Dermis blood vessel endothelial cell (primary cell): Measurements from ENCODE around the gene PLXNB1. TPM values are rescaled to one million over a fixed set of nuclear protein-coding genes. Genes with fewer than 3 reads are reported as not detected.
A peak's percentile ranks its signal among the peaks of the same experiment; 100 is the strongest.
"Not testable (repeated sequence)": the region's sequence is repeated elsewhere in the genome, so short reads cannot be mapped to it uniquely, and the experiment has no call there.

Experiments
- DNase-seq: peaks from one replicate; pipeline ENCODE4 v3.0.0; 2010
- total RNA-seq: library from RNA; depleted of rRNA; stranded (reverse); fragments of >200 nt; gene quantifications from 2 replicates; pipeline ENCODE4 v1.2.3, GENCODE V29; 2014

PLXNB1 gene
- total RNA-seq, 1 donor from 2014 or later: 23.7 TPM

DNA sequence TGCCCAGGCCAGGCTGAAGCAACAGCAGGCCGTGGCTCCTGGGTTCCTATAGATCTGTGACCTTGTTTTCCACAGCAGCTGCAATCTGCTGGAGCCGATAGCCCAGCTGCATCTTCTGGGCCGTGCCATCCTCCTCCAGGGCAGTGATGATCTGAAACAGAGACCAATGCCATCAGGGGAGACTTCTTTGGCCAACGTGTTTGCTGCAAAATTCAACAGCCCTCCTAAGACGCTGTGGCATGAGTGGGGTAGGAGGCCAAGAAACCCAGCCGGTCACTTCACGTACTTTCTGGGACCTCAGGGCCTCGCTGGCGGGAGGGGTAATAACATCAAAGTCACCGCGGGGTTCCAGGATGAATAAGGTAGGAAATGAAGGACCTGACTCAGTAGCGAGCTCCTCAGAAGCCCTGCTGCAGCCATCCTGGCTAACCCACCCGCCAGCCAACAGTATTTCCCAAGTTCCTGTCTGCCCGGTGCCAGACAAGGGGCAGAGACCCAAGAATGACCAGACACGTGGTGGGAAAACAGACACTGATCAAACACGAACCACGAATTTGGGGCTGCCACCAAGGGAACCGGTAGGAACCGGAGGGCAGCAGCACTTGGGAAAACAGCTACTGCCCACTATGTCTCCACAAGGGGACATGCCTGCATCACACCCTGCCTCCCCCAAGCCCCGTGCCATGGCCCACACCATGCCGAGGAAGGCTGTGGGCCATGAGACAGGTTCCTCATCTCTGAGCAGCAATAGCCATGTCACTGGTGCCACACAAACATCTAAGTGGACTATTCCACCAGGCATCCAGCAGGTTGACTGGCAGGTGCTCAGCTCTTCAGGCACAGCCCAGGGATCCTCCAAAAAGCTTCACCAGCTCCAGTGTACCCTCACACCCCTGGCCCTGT is 25.2 kb downstream of the PLXNB1 start:
- no peak for DNase-seq

DNA sequence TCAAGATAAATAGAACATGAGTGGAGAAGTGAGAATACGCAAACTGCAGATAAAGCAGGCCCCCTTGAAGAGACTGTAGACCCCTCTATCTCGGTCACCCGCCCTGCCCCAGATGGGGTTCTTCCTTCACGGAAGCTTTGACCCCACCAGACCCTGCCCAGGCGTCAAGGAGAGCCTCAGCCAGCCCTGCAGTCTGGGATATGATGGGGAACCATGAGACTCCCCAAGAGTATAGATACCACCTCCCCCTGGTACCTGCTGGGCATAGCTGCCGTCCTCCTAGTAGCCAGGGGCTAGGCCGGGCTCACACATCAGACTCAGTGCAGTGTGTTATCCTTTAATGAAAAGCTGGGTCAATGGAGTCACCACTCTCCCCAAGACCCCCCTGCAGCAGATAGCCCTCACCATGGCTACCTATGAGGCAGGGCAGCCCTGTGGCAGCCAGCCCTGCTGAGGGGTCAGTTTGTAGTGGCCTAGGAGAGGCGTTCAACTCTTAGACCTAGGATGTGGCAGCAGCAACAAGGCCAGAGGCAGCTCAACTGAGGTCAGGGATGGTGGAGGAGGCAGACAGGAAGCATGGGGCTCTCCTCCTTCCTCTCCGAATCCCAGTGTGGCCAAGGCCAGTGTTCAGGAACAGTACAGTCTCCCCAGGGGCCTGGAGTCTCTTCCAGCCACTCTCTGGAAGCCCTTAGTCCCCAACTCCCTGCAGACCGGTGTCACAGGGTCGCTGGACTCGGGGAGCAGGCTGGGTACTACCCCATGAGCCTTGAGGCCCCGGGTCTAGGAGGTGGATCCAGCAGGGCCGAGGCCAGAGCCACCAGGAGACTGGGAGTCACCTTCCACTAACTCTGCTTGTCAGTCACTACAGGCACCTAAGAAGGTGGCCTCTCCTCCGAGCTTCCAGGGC is 26.1 kb downstream of the PLXNB1 start:
- no peak for DNase-seq

DNA sequence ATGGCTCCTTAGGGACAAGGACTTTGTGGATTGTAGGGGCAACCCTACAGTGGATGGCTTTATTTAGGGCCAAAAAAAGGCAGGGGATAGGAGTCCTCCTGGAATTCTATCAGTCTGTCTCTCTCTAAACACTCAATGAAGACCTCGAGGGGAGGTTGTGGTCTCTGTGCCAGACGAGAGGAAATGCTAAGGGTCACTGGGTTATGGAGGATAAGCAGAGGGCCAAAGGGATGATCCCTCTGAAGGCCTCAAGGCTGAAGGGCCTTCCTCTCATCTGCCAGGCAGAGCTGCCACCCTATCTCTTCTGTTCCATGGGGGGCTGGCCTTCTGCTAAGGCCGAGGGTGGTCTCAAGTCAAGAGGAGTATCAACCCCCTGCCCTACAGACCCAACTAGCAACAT is 27.0 kb downstream of the PLXNB1 start:
- DNase-seq: no peak

DNA sequence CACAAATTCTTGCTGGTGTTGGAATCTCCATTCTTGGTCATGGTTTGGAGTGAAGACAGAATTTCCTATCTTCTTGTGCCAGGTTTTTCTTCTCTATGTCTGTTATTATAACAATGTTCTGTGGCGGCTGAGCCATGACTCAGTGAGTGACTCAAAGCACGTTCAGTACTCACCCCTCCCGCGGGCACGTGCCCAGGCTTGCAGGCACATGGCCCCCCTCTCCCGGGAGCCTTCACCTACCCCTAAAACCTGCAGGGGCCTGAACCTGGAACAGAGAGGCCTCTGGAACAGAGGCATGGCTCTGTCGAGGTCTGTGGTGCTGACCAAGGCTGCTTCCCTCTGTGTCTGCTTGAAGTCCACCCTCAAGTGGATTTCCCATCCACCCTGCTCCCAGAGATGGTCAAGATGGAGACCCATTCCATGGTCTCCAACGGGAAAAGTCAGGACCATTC is 27.6 kb downstream of the PLXNB1 start:
- DNase-seq: peak; percentile 89

DNA sequence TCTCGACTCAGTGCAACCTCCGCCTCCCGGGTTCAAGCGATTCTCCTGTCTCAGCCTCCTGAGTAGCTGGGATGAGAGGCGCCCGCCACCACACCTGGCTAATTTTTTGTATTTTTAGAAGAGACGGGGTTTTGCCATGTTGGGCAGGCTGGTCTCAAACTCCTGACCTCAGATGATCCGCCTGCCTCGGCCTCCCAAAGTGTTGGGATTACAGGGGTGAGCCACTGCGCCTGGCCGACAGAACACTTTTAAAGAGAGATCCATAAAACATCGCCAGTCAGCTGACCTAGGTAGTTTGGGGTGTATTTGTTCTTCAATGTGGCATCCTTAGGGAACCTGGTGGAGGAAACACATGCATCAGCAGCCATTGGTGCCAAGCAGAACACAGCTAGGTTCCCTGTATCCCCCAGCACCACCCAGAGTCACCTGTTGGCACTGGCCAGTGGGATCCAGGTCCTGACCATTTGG is 28.4 kb downstream of the PLXNB1 start:
- DNase-seq: not testable (repeated sequence)

DNA sequence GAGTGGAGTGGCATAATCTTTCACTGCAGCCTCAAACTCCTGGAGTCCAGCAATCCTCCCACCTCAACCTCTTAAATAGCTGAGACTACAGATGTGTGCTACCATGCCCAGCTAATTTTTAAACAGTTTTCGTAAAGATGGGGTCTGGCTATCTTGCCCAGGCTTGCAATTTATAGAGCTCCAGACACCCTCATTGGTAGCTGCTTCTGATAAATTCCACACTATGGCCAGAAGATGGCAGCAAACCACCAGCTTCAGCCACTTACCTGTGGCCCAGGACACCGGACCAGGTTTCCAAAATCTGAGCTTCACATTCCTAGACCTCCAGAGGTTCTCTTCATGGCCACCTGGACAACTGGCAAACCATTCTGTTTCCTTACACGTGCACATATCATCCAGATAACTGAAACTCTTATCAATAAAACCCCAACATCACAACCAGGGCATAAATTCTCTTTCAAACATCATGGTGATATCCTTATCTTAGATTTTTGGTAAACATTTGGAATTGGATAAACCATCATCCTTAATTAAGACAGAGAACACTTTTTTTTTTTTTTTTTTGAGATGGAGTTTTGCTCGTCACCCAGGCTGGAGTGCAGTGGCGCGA is 29.0 kb downstream of the PLXNB1 start:
- DNase-seq: peak; percentile 76

DNA sequence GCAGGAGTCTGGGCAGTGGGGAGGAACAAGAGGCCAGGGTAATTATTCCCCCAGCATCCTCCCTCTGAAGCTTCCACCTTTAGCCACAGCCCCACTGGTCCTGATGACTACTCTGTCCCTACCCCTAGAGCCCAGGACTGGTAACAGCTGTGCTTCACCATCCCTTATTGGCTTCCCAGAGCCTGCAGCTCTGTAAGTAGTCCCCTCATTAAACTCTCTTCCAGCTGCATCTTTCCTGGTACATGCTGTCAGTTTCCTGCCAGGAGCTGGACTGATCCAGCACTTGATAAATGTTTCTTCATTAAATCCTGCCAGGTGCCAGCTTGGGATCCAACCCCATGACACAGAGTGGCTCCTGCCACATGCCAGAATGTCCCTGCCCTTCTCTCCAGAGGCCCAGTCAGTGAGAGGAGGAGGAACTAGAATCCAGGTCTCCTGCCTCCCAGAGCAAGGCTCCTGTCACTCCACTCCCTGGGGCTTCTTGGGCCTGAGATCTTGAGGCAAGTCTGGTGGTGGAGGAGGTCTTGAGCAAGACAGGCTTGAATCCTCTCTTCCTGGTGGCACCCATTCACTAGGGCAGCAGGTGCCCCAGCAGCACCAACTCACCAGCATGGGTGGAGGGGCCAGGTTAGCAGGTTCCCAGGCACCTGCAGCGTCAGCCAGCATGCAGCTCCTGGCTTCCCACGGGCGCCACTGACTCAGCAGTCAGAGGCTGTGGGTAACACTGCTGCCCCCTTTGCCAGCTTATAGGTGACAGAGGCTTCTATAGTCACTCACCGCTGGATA is 30.3 kb downstream of the PLXNB1 start:
- no peak for DNase-seq

DNA sequence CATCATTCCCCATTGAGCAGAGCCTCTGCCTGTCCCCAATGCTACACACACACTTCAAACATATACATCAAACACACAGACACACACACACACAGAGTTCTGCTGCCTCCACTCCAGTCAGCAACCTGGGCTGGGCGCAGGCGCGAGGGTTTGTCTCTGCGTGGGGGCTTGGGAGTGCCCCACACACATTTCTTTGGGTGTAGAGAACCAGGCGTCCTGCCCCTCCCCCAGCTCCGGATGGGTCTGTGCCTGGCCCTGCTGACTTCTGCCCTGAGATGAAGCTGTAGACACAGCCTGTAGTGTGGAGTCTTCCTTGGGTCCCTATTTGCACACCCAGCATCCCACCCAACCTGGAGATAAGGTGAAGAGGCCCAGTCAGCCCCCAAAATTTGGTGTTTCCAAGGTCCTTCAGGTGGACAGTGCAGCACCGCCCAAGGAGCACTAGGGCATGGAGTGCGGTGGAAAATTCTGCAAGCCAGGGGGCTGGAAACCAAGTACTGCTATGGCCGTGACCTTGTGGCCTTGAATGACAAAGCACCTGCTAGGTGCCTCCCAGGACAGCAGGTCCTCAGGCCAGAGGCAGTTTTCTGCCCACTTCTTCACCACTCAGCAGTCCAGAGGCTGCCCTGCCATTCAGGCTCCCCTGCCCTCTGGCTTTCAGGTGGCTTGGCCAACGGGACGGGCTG is 31.0 kb downstream of the PLXNB1 start:
- no peak for DNase-seq

DNA sequence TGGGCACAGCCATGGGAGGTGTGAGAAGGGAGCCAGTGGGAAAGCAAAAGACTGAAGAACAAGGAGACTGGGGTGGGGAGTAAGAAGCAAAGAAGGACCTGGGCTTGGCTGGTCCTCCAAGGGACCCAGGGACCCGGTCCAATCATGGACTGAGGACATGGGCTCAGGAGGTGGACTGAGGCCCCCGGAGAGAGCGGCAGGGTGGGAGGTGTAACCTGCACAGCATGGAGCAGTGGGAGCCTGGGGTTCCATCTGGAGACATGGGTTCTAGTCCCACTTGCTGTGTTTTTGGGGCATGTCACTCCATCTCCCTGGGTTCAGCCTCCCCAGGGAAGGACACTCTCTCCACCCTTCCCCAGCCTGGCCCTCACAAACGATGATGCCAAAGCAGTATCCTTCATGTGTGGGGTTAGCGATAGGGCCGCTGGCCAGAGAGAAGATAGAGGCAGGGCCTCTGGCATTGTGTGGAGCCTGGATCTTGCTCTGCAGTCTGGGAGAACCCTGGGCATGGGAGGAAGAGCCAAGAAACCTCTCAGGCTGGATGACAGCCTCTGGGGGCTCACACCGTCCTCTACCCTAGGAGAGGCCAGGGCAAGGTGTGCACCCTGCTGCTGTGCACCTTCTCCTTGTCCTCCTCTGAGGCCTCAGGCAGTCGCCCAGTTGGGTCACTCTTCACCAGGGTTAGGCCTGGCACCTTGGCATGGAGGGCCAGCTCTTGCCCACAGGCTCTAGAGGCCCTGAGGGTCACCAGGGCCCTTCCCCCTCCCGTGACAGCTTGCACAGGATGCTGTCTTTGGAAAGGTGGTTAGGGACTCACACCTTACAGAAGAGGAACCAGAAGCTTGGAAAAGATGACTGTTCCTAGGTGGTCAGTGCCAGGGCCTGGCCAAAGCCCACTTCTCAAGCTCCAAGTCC is 31.9 kb downstream of the PLXNB1 start:
- no peak for DNase-seq

DNA sequence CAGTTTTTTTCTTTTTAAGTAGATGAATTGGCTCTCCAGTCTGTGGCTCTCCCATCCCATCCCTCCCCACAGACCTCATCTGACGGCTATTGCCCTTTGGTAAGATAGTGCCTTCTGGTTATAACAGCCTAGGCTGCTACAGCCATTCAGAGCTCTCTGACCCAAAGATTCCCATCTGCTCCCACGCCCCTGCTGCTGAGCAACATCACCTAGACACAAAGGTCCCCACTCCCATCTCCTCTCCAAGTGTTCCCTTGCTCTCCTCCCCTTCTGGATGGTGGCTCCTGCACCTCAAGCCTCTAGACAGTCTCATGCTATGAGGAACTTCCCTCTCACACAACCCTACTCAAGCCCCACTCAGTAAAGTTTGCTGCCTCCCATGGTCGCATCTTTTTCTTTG is 34.2 kb downstream of the PLXNB1 start:
- no peak for DNase-seq

DNA sequence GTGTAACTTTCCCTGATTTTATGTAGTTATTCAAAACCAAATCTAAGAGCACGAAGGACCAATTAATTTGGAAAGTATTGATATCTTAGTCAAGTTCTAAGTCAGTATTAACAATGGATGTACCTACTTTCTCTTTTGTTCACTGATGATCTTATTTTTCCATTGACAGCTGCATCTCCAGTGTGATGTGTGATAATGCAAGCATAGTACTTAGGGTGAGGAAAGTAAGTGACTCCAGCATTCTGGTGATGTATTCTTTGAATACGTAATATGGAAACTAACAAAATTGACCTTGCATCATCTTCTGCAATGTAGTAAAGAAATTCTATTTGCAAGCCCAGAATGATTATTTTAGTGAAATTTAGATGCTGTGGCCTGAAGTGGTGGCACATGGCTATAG is 35.5 kb downstream of the PLXNB1 start:
- no peak for DNase-seq

DNA sequence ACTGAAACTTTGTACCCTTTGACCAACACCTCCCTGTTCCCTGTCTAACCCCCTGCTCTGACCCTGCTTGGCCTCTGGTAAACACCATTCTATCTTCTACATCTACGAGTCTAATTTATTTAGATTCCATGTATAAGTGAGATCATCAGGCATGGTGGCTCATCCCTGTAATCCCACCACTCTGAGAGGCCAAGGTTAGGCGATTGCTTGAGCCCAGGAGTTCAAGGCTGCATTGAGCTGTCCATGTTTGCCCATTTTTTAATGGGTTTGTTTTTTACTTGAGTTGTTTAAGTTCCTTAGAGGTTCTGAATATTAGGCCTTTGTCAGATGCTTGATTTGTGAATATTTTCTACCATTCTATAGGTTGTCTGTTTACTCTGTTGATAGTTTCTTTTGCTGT is 40.9 kb downstream of the PLXNB1 start:
- no peak for DNase-seq

DNA sequence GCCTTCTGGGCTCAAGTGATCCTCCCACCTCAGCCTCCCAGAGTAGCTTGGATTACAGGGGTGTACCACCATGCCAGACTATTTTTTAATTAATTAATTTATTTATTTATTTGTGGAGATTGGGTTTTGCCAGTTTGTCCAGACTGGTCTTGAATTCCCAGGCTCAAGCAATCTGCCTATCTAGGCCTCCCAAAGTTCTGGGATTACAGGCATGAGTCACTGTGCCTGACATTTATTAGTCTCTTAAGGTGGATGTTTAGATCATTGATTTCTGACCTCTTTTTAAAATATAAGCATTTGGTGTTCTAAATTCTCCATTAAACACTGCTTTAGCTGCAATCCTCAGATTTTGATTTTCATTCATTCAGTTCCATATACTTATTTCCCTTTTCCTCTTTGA is 42.3 kb downstream of the PLXNB1 start:
- DNase-seq: no peak

DNA sequence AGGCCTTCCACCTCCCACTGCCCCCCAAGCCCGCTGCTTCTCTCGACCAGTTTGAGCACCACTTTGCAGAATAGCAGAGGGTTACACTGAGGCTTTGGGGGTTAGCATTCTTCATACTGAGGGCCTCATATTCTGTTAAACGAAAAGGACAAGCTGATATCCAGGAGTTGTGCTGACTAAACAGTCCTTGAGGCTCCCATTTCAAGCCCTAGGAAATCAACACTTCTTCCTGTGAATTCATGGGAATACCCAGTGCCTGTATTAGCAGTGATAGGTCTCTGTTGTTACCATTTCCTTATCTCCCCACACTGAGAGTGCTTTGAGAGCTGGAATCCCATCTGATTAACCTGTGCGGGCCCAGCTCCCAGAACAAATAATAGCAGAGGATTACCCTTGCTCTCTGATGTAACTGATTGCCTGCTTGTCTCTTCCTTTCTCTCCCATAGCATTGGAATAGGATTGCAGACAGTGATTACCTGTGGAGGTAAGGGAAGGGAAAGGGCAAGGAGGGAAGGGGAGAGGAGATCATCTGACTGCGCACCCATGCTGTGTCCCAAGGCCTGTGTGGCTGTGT is 56.9 kb downstream of the PLXNB1 start:
- no peak for DNase-seq

DNA sequence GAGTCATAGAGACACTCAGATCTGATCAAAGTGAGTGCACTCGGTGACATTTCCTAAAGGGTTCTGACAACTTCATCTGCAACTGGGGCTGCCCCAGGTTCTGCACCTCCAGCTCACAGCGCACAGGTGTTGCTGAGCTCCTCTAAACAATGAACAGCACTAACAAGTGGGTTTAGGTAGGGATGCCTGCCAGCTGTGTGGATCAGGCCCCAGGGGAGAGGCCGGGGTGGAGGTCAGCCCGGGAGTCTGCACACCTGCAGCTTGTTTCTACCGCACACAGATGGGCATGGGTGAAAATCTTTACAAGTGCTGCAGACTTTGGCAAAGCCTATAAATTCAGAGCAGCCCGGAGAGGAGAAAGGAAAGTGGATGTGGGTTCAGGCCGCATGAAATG is 57.5 kb downstream of the PLXNB1 start:
- DNase-seq: no peak

DNA sequence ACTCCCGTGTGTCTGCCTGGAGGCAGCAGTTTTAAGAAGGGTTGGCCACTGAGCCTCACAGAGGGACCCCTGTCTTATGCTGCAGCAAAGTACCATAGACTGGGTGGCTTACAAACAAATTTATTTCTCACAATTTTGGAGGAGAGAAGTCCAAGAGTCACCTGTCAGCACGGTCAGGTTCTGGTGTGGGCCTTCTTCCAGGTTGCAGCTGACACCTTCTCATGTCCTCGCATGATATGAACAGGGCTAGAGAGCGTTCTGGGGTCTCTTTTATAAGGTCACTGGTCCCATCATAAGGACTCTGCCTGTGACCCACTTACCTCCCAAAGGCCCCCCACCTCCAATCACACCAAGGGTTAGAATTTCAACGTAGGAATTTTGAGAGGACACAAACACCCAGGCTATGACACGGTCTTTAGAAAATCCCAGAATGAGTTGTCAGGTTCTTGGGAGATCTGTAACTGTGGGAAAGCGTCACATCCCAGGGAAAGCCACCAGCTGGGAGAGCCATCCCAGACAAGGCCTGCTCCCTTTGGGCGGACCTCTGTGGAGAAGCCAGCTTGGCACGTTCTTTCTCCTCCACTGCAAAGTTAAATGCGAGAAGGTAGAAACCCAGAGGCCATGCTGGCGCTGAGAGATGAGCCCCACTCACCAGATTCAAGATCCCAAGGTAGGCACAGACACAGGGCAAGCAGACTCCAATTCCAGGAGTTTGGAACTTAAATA is 58.1 kb downstream of the PLXNB1 start, which contains the start of gene FBXW12:
TSS of gene FBXW12 (plus strand) at position 569 of the 726 bp plus-strand sequence. CDS start 549 bp downstream, outside the sequence.
- no peak for DNase-seq

DNA sequence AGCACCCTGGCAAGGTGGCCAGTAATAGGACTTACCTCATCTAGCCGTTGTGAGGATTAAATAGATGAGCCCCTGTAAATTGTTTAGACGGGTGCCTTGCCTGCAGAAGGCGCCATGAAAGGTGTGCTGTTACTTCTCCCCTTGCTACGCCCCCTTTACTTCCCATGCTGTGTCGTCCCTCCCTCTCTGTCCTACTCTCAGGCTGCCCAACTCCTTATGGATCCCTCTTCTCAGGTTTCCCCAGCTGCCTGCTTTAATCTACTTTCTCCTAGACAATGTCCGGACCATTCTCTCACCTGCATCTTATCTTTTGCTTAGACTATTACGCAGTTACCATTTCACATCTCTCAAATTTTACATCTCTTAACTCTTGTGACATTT is 59.6 kb downstream of the PLXNB1 start:
- no peak for DNase-seq

DNA sequence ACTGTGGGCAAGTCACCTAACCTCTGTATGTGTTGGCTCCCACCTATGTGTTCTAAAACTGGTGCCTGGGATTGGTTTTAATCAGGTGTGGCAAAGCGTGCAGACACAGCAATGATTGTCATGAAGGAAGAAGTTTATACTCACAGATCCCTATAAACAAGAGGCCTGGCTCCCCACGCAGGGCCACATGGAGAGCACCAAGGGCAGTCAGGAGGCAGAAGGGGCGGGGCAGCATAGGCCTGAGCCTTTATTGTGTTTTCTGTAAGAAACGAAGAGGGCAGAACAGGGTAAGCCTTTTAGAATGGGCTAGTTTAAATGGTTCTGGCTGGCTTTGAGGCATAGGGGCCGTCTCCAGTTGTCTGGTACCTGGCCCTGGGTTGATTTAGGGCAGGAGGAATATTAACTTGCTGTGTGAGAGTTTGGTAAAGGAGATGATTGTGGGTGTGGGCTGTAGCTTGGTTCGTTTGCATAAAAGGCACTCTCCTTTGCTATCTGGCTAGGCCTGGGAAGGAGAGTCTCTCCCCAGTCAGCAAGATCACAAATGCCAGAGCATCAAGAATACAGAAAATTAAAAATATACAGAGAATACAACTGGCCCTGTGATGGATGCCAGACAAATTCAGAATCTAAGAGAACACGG is 60.1 kb downstream of the PLXNB1 start:
- no peak for DNase-seq

DNA sequence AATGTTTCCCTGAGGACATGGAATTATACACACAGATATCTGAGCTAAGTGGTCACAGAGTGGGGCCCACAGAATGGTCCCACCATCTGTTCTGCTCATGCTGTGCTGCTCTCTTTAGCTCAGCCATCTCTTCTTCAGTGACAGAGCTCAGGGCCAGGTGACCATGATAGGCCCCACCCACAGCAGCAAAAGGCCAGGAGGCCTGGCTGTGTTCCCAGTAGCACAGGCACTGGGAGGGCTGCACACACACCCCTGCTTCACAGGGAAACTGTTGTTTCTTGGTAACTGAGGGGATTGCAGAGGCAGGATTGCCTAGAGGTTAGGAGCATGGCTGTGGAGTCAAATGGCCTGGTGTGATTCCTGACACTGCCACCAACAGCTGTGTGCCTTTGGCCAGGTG is 62.7 kb downstream of the PLXNB1 start:
- DNase-seq: no peak
